HG03280 (cell line): ENCODE results near the gene SUMO4.

Experiments
- ATAC-seq: cut with Tn5 transposase; IDR thresholded peaks from one replicate; pipeline ENCODE4 v1.9.1; 2021; ENCODE audit warnings: mild to moderate bottlenecking, moderate library complexity; ENCODE audit not compliant: unreplicated experiment

The SUMO4 gene

DNA sequence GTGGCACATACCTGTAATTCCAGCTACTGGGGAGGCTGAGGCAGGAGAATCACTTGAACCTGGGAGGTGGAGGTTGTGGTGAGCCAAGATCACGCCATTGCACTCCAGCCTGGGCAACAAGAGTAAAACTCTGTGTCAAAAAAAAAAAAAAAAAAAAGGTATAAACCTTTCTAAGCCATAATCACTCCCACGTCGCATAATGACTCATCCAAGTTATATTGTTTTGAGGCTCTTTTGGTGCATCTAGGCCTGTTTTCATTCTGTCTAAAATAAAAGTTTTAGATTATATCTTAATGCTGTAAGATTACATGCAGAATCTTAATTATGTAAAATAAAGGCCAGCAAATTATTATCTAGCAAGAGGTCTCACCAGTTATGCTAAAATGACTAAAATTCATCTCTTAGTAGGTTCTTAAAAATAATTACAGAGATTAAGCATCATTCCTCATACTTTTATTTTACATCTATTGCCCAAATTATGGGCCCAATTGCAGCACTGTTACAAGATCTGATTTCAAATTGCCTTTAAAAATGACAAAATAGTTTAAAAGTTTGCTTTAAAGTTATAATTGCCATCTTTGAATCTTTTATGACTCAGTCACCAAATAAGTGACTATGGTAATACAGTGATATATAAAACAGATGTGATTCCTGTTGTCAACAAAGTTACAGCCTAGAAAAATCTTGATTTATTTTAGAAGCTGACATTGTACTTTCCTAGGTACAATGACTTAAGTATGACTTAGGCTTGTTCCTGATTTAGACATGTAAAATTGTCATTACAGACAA, 10.4 kb upstream of the SUMO4 start:
- ATAC-seq = no peak

GRCh38 chr6:149392093-149392492, 8.0 kb upstream of the SUMO4 start:
- ATAC-seq = no peak

DNA sequence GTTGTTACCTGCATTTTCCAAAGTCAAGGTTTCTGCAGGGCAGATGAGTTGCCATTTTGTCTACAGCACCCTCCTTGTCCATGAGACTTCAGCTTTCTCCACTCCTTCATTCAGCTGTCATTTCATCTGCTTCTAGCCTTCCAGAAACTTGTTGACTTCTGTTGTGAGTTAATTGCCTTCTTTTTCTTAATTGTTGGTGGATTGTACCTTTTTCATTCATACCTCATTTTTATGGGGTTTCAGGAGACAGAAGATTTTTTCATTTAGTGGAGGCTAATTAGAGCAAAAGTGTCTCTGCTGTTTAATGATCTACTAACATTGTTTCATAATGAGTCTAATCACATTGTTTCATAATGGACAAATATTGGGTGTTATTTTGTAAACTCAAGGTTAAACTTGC, 7.5 kb upstream of the SUMO4 start:
- ATAC-seq = no peak

GRCh38 chr6:149393002-149393679, 6.9 kb upstream of the SUMO4 start:
- ATAC-seq = no peak

GRCh38 chr6:149395185-149395584, 4.9 kb upstream of the SUMO4 start:
- no peak for ATAC-seq

DNA sequence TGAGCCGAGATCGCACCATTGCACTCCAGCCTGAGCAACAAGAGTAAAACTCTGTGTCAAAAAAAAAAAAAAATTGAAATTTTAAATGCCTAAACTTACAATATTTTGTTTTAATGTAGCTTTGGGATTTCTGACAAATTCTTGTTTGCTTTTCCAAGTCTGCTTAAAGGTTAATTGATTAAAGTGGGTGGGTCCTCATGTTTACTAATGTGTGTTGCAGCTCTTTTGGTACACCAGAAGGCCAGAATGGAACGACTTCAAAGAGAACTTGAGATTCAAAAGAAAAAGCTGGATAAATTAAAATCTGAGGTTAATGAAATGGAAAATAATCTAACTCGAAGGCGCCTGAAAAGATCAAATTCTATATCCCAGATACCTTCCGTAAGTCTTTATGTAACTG, 2.7 kb upstream of the SUMO4 start:
- ATAC-seq = no peak

GRCh38 chr6:149403534-149403933, 3.5 kb downstream of the SUMO4 start:
- ATAC-seq = no peak

DNA sequence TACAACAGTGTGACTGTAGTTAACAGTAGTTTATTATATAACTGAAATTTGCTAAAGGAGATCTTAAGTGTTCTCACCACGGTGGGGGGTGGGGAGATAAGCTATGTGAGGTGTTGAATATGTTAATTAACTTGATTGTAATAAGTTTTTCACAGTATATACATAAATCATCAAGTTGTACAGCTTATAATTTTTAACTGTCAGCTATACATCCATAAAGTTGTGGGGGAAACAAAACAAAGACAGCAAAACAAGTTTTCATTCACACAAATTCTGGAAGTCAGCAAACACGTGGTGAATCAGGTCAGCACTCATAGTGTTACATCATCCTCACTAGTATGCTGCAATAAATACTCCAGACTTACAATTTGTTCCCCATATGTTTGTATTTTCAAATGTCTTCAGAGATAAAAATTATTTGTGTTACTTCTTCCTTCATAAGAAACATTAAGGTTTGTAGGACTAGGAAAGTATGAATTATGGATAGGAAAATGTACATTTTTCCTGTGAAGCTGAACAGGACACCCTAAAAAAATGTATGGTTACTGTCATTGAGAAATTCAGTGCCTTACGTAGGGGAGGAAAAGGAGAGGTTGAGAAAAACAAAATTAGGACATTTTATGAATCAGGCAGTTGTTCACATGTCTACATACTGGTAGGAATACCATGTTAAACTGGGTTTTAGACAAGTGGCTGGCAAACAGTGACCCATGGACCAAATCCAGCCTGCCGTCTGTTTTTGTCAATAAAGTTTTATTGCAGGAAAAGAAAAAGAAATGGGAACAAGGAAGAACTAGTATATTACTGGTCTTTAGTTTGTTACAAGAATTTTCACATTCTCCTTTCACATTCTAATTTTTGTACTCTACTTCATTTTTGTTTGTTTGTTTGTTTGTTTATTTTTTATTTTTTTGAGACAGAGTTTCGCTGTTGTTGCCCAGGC, 6.0 kb downstream of the SUMO4 start:
- no peak for ATAC-seq

DNA sequence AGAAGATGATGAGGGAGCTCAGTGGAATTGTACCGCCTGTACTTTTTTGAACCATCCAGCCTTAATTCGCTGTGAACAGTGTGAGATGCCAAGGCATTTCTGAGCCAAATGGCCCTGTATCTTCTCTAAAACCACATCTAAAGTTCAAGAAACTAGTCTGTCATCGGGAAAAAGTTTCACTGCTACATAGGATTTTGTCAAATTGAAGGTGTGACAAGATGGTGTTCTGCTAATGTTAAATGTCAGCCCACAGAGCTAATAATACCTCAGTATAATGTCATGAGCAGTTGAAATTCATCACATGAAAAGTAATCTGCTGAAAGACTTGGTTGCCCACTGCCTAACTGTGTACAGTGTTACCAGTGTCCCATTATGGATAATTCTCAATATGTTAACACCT, 9.6 kb downstream of the SUMO4 start:
- no peak for ATAC-seq

GRCh38 chr6:149410557-149410956, 10.5 kb downstream of the SUMO4 start:
- no peak for ATAC-seq

DNA sequence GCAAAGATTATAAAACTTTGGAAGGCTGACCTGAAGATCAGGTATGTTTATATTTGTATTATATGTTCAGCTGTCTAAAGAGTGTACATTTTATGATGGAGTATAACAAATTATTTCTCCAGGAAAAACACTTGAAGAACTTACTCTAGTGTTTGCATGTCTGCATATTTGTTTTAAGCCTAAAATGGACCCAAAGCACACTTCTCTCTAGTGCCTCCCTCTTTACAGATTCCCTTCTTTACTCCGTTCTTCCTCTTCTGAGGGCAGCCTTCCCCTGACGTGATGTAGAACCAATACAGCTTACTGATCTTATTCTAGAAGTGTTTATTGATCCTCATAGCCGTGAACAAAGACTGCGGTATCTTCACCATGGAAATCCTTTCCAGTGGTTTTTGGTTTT, 13.9 kb downstream of the SUMO4 start:
- no peak for ATAC-seq

GRCh38 chr6:149414821-149415220, 14.8 kb downstream of the SUMO4 start:
- ATAC-seq = no peak

DNA sequence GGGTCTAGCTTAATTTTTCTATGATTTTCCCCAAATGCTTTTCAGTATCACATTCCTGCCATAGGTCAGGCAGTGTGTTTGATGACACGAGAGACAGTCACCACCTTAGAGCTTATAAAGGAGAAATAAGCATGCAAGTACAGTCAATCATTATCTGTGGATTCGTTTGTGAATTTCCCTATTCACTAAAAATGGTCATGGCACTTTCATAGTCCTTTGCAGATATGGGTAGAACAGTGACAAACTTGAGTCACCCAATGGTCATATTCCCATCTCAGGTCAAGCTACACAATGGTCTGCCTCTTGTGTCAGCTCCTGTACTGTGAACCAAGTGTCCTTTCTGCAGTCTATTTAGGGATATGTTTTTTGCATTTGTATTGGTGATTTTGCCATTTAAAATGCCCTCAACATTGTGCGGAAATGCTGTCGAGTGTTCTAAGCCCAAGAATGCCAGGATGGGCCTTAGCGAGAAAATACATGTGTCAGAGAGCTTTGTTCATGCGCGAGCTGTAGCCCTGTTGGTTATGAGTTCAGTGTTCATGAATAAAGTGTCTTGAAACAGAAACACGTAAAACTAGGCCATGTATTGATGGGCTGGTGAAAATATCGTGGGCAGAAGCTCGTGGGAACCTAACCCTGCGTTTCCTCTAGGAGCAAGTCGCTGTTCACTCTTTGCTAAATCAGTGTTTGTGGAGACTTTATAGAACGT, 19.8 kb downstream of the SUMO4 start:
- ATAC-seq = no peak

DNA sequence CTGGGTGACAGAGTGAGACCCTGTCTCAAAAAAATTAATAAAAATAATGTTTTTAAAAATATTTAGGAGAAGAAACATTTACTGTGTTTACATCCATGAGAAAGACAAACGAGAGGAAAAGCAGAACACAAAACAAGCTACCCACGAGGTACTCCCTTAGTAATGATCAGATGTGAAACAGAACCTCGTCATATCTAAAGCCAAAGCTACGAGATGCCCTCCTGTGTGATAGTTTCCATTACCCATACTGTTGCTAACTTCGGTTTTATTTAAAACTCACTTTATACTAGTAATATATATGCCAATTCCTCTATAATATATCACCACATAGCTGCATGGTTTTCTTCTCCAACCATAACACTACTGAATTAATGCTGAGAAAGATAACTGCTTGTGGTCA, 21.1 kb downstream of the SUMO4 start:
- no peak for ATAC-seq

DNA sequence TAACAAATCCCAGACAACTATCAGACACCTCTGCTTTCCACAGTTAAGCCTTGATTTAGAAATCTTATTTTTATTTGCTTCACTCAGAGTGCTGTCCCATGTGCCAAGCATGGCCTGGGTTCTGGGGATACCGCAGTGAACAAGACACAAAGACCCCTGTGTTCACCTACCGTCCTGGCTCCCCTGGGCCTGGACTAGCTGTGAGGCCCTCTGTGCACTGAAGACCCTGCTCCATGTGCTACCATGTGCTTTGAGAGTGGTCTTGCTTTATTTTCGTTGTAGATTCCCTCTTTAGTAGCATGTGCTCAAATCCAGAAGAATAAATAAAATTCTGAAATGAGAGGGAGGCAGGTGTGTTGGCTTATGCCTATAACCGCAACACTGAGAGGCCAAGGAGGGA, 22.5 kb downstream of the SUMO4 start:
- ATAC-seq = no peak

DNA sequence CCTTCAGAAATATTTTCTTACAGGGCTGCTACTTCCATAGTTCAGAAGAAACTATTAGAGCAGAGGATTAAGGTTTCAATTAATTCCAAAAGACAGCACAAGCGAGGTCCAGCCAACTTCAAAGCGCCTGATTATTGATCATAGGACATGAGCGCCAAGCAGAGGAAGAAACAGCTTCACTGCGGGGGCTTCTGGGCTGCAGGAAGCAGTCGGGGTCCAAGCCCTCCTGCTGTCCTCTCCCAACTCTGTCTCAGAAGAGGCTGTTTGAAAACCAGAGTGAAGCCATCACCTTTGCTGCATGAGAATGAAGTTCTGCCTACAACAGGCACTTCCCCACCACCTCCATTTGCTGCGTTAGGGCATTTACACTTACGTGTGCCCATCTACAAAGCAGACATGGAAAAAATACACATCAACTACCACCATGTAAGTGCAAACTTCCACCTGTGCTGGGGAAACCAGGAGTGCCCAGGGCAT, 23.9 kb downstream of the SUMO4 start:
- no peak for ATAC-seq

- no peak for ATAC-seq
These were observed 25.2 kb downstream of the SUMO4 start for GRCh38 chr6:149425224-149425623.

DNA sequence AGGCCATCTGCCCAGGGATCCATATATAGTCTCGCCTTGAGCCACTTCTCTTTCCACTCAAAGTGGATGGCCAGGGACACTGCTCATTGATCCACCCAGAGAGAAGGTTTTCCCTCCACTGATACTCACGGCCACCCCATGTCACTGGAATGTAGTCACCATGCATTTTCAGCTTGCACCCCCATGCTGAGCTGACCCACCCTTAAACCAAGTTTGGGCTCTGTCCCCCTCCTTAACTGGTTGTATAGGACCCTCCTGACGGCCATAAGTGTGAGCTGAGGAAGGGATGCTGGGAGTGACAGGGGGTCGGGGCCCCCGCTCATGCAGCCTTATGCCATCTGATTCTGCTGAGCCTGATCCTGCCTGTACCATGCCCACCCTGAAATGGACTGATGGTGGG, 25.7 kb downstream of the SUMO4 start:
- no peak for ATAC-seq

DNA sequence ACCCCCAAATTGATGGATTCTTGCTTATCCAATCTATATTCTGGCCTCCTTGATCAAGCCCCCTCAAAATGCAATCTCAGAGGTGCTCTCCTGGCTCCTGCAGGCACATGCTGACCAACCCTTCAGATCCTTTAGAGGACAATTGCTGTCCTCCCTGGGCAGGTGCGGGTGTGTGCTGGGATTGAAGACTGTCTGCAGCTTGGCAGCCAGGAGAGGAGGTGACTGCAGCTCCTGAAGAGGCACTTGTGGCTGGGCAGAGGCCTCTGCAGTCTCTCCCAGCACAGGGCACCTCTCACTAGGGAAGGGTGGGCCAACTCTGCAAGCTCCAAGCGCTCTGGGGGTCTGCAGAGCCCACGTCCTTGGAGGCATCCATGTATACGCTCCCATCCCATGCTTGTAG, 28.5 kb downstream of the SUMO4 start:
- no peak for ATAC-seq

DNA sequence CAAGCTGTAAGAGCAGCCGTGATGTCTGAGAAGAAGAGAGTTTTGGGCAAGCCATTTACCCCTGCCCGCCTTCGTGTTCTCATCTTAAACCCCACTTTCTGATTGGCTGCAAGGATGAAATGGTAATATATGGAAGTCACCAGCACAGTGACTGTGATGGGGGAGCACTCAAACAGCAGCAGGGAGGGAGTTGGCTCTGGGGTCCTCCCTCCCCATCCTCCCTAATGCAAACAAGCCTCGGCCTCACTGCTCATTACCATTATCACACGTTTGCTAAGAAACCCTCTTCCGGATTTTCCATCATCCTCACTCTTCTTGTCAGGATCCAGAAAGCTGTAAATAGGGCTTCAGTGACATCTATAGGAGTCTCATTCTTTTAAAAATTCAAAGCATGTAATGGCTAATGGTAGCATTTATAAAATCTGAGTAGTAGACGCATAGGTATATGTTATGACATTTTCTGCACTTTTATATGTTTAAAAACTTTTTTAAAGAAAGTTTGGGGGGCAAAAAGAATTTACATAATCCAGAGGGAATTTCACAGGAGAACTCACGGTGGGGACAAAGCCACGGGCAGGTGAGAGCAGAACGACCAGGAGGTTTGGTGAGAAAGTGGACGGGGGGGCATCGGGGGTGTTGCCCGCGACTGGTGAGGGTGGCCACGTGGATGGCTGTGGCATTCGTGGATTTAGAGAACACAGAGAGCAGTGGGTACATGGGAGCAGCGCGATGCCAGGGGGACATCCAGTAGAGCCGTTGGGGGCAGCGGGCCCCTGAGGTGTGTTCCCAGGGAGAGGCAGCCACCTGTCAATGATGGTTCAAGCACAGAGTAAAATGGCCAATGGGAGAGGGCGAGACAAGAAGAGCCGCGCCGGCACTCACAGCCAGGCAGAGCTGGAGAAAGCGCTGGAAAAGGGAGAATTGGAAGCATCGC, 29.6 kb downstream of the SUMO4 start:
- no peak for ATAC-seq
